SKM-1 treated with dmso at 0.1 percent for 144 hours (cell line): ENCODE results near the gene GTPBP6.
"Not testable (repeated sequence)": the region's sequence is repeated elsewhere in the genome, so short reads cannot be mapped to it uniquely, and the experiment has no call there.

Experiments used
- DNase-seq: peaks from one replicate; lab custom pipeline; 2025; ENCODE audit not compliant: unreplicated experiment; lab: John Stamatoyannopoulos, UW

GTPBP6 gene

DNA sequence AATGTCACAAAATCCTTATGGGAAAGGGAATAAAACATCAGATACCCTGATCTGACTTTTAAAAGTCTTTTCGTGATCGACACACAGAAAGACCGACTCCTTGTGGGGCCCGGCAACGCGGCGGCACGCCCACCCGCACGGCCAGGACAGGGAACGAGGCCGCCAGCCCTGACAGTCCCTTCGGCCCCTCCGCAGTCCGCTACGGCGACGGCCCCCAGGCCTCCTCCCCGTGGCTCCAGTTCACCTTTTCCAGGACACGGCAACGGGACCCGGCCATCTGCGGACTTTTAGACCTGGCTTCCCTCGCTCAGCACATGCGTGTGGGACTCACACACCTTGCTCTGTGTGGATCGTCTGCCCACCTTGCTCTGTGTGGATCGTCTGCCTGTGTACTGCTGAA is 33.6 kb upstream of the GTPBP6 start:
- DNase-seq, result no peak

DNA sequence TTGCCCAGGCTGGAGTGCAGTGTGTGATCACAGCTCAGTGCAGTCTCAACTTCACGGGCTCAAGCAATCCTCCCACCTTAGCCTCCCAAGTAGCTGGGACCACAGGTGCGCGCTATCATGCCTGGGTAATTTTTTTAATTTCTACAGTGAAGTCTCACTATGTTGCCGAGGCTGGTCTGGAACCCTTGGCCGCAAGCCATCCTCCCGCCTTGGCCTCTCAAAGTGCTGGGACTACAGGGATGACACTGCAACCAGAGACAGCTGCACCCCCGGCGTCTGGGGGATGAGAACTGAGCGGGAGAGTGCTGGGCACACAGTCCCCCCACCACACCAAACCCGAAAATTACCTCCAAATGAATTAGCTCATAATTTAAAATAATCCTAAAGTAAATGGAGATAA is 33.1 kb upstream of the GTPBP6 start:
- no peak for DNase-seq

GRCh38 chrX:351324-351641 is 32.7 kb upstream of the GTPBP6 start:
- not testable (repeated sequence) for DNase-seq

GRCh38 chrX:350534-351323 is 32.1 kb upstream of the GTPBP6 start:
- no peak for DNase-seq

GRCh38 chrX:350148-350533 is 31.5 kb upstream of the GTPBP6 start:
- no peak for DNase-seq

DNA sequence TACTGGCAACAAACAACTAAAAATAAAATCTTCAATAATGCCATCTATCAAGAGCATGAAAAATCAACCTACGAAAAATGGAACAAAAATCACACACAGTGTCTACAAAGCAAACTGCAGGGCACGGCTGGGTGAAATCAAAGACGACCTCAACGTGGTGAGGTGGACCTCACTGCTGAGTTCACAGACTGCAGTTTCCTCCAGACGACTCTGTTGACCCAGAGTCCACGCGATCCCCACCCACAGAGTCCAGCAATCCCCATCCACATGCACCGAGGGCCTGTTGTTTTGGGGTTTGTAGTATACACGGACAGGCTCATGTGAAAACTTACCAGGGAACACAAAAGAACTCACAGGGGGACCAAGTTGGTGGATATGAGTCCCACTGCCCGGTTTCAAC is 31.1 kb upstream of the GTPBP6 start:
- DNase-seq, result no peak

GRCh38 chrX:349196-349595 is 30.6 kb upstream of the GTPBP6 start:
- DNase-seq, result no peak

GRCh38 chrX:348461-349117 is 30.0 kb upstream of the GTPBP6 start:
- DNase-seq, result no peak

- DNase-seq, result no peak
Measured at GRCh38 chrX:347351-348117, 28.9 kb upstream of the GTPBP6 start.

- DNase-seq, result no peak
Measured at GRCh38 chrX:346034-346813, 27.6 kb upstream of the GTPBP6 start.

DNA sequence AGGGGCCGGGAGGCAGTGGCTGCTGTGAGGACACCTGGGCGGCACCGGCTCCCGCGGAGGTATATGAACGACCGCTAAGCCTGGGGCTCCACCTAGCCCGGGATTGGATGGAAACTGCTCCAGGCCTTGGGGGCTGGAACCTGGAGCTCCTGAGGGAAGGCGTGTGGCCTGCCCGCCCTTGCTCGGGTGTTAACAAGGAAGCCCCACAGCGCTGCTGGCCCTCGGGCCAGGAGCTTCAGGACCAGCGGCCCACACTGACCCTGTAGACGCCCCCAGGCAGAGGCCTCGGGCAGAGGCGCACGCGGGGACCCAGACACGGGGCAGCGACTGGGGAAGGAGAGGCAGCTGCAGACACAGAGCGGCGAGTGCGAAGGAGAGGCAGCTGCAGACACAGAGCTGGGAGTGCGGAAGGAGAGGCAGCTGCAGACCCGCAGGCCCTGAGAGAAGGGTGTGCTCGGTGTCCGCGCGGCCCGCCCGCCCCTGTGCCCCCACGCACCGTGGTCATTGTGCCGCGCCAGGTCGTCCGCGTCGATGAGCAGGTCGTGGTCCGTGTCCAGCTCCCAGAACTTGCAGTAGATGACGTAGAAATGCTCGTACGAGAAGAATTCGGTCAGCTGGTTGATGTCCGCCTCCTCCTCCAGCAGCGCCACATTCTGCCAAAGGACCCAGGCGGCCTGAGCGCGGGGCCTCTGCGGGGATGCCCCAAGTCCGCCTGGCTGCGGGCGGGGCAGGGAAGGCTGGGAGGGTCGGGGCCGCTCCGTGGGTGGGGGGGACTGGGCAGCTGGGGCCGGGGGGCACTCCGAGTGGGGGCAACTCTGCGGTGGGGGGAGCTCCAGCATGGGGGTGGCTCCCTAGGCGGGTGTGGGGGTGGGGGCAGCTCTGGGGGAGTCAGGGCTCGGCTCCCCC is 26.7 kb upstream of the GTPBP6 start:
- DNase-seq, result no peak

GRCh38 chrX:344371-344901 is 25.8 kb upstream of the GTPBP6 start:
- DNase-seq, result no peak

GRCh38 chrX:341541-342101 is 23.0 kb upstream of the GTPBP6 start:
- DNase-seq, result no peak

DNA sequence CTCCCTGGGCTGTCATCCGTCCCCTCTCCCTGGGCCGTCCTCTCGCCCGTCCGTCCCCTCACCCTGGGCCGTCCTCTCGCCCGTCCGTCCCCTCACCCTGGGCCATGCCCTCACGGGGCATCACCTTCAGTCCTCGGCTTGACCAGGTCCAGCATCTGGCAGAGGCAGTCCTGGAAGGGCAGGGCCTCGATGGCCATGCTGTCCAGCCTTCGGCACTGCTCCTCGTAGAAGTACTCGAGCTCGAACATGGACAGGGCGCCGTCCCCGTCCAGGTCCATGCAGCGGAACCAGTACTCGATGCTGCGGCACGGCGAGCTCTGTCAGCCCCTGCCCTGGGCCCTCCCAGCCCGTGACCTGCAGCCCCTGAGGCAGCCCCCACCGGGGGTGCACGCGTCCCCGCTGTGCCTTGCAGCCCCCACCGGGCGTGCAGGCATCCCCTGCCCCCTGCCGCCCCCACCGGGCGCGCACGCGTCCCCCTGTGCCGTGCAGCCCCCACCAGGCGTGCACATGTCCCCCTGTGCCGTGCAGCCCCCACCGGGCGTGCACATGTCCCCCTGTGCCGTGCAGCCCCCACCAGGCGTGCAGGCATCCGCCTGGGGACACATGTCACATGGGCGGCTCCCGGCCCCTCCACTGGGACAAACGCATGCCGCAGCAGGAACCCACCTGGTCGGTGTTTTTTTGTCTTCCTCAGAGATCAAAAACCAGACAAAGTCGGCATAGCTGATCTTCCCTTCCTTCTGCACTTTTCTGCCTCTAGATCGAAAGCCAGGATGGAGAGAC is 22.2 kb upstream of the GTPBP6 start:
- no peak for DNase-seq

DNA sequence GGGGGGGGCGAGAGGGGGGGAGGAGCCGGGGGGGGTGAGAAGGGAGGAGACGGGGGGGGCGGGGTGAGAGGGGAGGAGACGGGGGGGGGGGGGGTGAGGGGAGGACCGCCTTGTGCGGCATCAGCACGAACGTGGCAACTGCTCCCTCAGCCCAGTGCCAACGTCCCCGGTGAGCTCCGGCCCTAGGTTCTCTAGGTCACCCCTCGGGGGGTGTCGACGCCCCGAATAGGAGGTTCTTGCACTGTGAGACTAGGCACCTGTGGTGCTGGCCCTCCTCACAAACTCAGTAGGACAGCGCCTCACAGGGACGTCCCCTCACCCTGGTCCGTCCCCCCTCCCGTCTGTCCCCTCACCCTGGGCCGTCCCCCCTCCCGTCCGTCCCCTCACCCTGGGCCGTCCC is 21.5 kb upstream of the GTPBP6 start:
- no peak for DNase-seq

GRCh38 chrX:338836-339400 is 20.3 kb upstream of the GTPBP6 start:
- no peak for DNase-seq

GRCh38 chrX:338281-338835 is 19.8 kb upstream of the GTPBP6 start:
- DNase-seq, result no peak

GRCh38 chrX:337331-337831 is 18.8 kb upstream of the GTPBP6 start:
- DNase-seq, result no peak
